DMS114 treated with DMSO at 0.1 percent for 48 hours (cell line): ENCODE measurements around the gene VSX2.

Experiments
- DNase-seq: peaks from one replicate; lab custom pipeline; 2025; ENCODE audit not compliant: unreplicated experiment; lab: John Stamatoyannopoulos, UW

The VSX2 gene

GRCh38 chr14:74238974-74239847 lies at the start of gene VSX2:
Gene VSX2 (plus strand): TSS chr14:74239449. CDS start chr14:74239562, 113 bp downstream.
- no peak for DNase-seq

- DNase-seq: no peak
These were observed 48.2 kb upstream of the VSX2 start for GRCh38 chr14:74190927-74191575.

GRCh38 chr14:74194506-74195274 lies 44.6 kb upstream of the VSX2 start:
- no peak for DNase-seq

- no peak for DNase-seq
These were observed 43.6 kb upstream of the VSX2 start for GRCh38 chr14:74195623-74196022.

GRCh38 chr14:74198441-74199234 lies 40.6 kb upstream of the VSX2 start:
- DNase-seq: no peak

GRCh38 chr14:74202113-74202512 lies 37.1 kb upstream of the VSX2 start:
- DNase-seq: no peak

- DNase-seq: no peak
These were observed 35.6 kb upstream of the VSX2 start for GRCh38 chr14:74203639-74204038.

- DNase-seq: no peak
These were observed 34.8 kb upstream of the VSX2 start for GRCh38 chr14:74204491-74204890.

GRCh38 chr14:74205882-74206281 lies 33.4 kb upstream of the VSX2 start:
- DNase-seq: no peak

GRCh38 chr14:74207943-74208342 lies 31.3 kb upstream of the VSX2 start:
- no peak for DNase-seq

GRCh38 chr14:74208642-74209041 lies 30.6 kb upstream of the VSX2 start:
- DNase-seq: no peak

- DNase-seq: no peak
These were observed 27.2 kb upstream of the VSX2 start for GRCh38 chr14:74211945-74212580.

- DNase-seq: no peak
These were observed 25.1 kb upstream of the VSX2 start for GRCh38 chr14:74213907-74214803.

GRCh38 chr14:74216671-74217070 lies 22.6 kb upstream of the VSX2 start:
- DNase-seq: no peak

- peak; percentile 33 for DNase-seq
These were observed 21.4 kb upstream of the VSX2 start for GRCh38 chr14:74217672-74218448.

- DNase-seq: no peak
These were observed 20.8 kb upstream of the VSX2 start for GRCh38 chr14:74218462-74218861.

GRCh38 chr14:74219277-74220205 lies 19.7 kb upstream of the VSX2 start:
- DNase-seq: no peak

GRCh38 chr14:74220991-74221390 lies 18.3 kb upstream of the VSX2 start:
- DNase-seq: no peak
